ENCODE results near the gene B4GALNT4.

The B4GALNT4 gene

DNA sequence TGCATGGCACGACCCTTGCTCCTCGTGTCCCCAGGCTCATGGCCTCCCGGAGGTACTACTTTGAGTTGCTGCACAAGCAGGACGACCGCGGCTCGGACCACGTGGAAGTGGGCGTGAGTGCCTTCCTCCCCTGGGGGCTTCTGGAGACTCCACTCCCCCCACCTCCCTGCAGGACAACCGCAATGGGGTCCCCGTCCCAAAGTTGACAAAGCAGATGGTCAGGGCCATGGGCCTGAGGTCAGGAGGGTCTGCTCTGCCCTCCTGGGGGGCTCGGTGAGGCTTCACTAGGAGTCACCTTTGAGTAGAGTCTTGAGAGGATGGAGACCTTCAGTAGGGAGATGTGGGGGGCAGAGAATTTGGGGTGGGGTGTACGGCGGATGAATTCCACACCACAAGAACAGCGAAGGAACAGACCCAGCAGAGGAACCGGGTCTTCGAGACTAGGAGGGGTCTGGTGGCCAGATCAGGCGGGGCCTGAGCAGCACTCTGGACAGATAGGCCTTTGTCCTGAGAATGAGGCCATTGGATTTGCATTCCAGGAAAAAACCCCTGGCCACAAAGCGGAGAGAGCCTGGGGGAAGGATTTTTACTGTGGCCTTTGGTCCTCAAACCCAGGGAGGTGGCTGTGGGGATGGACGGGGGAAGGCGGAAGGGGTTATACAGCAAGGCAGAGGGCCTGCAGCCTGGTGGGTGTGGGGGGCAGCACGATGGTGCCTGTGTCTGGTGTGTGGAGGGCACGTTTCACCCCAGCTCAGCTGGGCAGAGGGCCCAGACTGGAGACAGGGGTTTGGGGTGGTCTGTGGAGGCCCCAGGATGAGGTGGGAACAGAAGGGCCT, 4.6 kb downstream of the B4GALNT4 start:
- no peak for DNase-seq (ENCODE audit: extremely low spot score)
- ChIA-PET POLR2A (no interaction called here), CTCF (no interaction called here)
- no peak for TF ChIP-seq CTBP1 (IDR thresholded peaks at IDR 0.05; ENCODE audit: borderline replicate concordance)
- no peak for TF ChIP-seq SP1 (IDR thresholded peaks at IDR 0.05)
- no peak for TF ChIP-seq FOXM1 (IDR thresholded peaks at IDR 0.05; ENCODE audit: borderline replicate concordance)
- no peak for TF ChIP-seq ARNT (IDR thresholded peaks at IDR 0.05)
- TF ChIP-seq, protein P1, sequence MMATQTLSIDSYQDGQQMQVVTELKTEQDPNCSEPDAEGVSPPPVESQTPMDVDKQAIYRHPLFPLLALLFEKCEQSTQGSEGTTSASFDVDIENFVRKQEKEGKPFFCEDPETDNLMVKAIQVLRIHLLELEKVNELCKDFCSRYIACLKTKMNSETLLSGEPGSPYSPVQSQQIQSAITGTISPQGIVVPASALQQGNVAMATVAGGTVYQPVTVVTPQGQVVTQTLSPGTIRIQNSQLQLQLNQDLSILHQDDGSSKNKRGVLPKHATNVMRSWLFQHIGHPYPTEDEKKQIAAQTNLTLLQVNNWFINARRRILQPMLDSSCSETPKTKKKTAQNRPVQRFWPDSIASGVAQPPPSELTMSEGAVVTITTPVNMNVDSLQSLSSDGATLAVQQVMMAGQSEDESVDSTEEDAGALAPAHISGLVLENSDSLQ (IDR thresholded peaks at IDR 0.05): no peak
- TF ChIP-seq L3MBTL2 (conservative IDR thresholded peaks at IDR 0.05): no peak
- no peak for TF ChIP-seq BHLHE40 (IDR thresholded peaks at IDR 0.05; ENCODE audit: borderline replicate concordance)
- no peak for TF ChIP-seq FOXK2 (IDR thresholded peaks at IDR 0.05)
- TF ChIP-seq HDGF (IDR thresholded peaks at IDR 0.05; ENCODE audit: borderline replicate concordance): no peak
- TF ChIP-seq FOXA1 (IDR thresholded peaks at IDR 0.05): no peak
- no peak for TF ChIP-seq ELF4 (IDR thresholded peaks at IDR 0.05)
- TF ChIP-seq LEF1 (IDR thresholded peaks at IDR 0.05; ENCODE audit: borderline replicate concordance): no peak
- TF ChIP-seq NFRKB (IDR thresholded peaks at IDR 0.05): no peak
- no peak for TF ChIP-seq ZNF384 (IDR thresholded peaks at IDR 0.05)
- TF ChIP-seq TARDBP (IDR thresholded peaks at IDR 0.05): no peak
- TF ChIP-seq SUZ12 (IDR thresholded peaks at IDR 0.05): no peak

DNA sequence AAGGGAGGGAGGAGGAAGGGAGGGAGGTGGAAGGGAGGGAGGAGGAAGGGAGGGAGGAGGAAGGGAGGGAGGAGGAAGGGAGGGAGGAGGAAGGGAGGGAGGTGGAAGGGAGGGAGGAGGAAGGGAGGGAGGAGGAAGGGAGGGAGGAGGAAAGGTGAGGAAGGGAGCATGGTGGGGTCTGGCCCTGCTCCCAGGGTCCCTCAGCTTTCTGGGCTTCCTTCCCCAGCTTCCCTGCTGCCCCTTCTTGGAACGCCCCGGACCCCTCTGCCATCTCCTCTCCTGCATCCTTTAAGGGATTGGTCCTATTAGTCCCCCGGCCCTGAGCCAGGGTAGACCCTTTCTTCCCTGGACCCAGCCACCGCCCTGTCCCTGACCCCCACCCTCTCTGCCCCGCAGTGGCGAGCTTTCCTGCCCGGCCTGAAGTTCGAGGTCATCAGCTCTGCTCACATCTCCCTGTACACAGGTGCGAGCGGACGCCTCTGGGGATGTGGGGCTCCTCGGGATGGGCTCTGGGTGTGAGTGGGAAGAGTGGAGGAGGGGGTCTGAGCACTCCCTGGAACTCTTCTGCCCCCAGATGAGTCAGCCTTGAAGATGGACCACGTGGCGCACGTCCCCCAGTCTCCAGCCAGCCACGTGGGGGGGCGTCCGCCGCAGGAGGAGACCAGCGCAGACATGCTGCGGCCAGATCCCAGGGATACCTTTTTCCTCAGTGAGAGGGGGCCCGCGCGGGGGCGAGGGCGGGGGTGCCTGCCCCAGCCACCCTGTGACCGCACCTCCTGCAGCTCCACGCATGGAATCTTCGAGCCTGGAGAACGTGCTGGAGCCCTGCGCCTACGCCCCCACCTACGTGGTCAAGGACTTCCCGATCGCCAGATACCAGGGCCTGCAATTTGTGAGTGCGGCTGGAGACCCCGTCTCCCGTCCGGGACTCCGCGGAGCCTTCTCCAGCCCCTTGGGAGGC, 6.0 kb downstream of the B4GALNT4 start:
- ChIA-PET POLR2A (no interaction called here), CTCF (no interaction called here)
- no peak for DNase-seq (ENCODE audit: extremely low spot score)
- TF ChIP-seq FOXK2 (IDR thresholded peaks at IDR 0.05) (no peak), CTBP1 (IDR thresholded peaks at IDR 0.05; ENCODE audit: borderline replicate concordance) (no peak), TARDBP (IDR thresholded peaks at IDR 0.05) (no peak), BHLHE40 (IDR thresholded peaks at IDR 0.05; ENCODE audit: borderline replicate concordance) (no peak), LEF1 (IDR thresholded peaks at IDR 0.05; ENCODE audit: borderline replicate concordance) (no peak), ARNT (IDR thresholded peaks at IDR 0.05) (no peak), HDGF (IDR thresholded peaks at IDR 0.05; ENCODE audit: borderline replicate concordance) (no peak), FOXM1 (IDR thresholded peaks at IDR 0.05; ENCODE audit: borderline replicate concordance) (no peak), SUZ12 (IDR thresholded peaks at IDR 0.05) (no peak), ZNF384 (IDR thresholded peaks at IDR 0.05) (no peak)
- TF ChIP-seq, protein P1 (IDR thresholded peaks at IDR 0.05): no peak

DNA sequence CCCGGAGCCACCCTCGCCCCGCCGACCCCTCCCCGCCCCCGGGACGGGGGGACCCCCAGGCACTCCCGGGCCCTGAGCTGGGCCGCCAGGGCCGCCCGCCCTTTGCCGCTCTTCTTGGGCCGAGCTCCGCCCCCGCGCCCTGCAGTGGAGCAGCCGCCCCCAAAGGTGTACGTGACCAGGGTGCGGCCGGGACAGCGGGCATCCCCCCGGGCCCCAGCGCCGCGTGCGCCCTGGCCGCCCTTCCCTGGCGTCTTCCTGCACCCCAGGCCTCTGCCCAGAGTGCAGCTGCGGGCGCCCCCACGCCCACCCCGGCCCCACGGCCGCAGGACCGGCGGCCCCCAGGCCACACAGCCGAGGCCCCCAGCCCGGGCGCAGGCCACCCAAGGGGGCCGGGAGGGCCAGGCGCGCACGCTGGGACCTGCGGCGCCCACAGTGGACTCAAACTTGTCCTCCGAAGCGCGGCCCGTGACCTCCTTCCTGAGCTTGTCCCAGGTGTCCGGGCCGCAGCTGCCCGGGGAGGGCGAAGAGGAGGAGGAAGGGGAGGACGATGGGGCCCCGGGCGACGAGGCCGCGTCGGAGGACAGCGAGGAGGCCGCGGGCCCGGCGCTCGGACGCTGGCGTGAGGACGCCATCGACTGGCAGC, 7.4 kb downstream of the B4GALNT4 start:
- CTCF ChIA-PET: no interaction called here
- POLR2A ChIA-PET: no interaction called here
- no peak for DNase-seq (ENCODE audit: extremely low spot score)
- TF ChIP-seq BHLHE40 (IDR thresholded peaks at IDR 0.05; ENCODE audit: borderline replicate concordance) (no peak), ARNT (IDR thresholded peaks at IDR 0.05) (no peak), HDGF (IDR thresholded peaks at IDR 0.05; ENCODE audit: borderline replicate concordance) (no peak), FOXM1 (IDR thresholded peaks at IDR 0.05; ENCODE audit: borderline replicate concordance) (no peak), LEF1 (IDR thresholded peaks at IDR 0.05; ENCODE audit: borderline replicate concordance) (no peak), SUZ12 (IDR thresholded peaks at IDR 0.05) (no peak), FOXA1 (IDR thresholded peaks at IDR 0.05) (no peak), FOXK2 (IDR thresholded peaks at IDR 0.05) (no peak), L3MBTL2 (conservative IDR thresholded peaks at IDR 0.05) (no peak), ZNF384 (IDR thresholded peaks at IDR 0.05) (no peak)

DNA sequence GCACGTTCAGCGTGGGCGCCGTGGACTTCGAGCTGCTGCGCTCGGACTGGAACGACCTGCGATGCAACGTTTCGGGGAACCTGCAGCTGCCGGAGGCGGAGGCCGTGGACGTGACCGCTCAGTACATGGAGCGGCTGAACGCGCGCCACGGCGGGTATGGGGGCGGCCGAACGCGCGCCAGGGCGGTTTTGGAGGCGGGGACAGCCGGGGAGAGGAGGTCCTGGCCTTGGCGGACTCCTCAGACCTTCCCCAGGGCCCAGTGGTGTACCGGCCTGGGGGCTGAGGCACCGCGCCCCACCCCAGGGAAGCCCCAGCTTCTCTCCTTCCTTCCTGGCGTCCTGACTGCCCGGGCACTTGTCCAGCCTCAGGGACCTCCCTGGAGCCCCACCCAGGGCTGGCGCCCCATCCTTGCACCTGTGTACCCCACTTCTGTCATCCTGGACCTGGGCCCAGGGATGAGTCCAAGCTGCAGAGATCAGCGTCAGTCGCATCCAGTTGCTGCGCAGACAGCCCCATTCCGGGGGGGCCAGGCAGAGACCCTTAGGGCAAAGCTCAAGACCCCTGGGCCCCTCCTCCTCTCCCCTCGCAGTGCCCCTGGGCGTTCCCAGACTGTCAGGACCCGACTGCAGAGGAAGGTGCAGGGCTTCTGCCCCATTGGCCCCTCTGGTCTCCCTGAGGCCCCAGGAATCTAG, 8.0 kb downstream of the B4GALNT4 start:
- TF ChIP-seq HDGF (IDR thresholded peaks at IDR 0.05; ENCODE audit: borderline replicate concordance): no peak
- TF ChIP-seq NFRKB (IDR thresholded peaks at IDR 0.05): no peak
- no peak for TF ChIP-seq SUZ12 (IDR thresholded peaks at IDR 0.05)
- DNase-seq (ENCODE audit: extremely low spot score): no peak
- POLR2A ChIA-PET: no interaction called here
- CTCF ChIA-PET: no interaction called here

DNA sequence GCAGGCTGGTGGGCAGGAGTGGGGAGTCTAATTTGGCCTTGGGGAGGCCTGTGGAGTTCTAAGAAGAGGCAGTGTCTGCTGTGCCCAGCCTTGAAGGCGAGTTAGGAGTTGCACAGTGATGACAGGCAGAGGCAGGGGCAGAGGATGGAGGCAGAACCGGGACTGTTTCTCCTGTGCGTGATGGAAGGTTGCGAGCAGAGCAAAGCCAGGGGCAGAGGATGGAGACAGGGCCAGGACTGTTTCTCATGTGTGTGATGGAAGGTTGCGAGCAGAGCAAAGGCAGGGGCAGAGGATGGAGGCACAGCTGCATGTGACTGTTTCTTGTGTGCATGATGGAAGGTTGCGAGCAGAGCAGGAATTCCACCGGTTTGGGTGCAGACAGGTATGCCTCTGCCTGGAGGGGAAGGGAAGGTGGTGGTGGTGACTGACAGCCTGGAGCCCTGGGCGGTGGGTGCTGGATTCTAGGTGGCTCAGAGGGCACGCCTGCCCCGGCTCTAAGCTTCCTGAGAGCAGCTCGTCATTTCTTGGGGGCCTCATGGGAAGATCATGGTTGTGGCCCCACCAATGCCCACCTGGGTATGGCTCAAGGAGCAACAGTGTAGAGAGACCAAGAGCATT, 8.7 kb downstream of the B4GALNT4 start:
- TF ChIP-seq HDGF (IDR thresholded peaks at IDR 0.05; ENCODE audit: borderline replicate concordance): no peak
- no peak for TF ChIP-seq ELF4 (IDR thresholded peaks at IDR 0.05)
- no peak for TF ChIP-seq SP1 (IDR thresholded peaks at IDR 0.05)
- TF ChIP-seq LEF1 (IDR thresholded peaks at IDR 0.05; ENCODE audit: borderline replicate concordance): no peak
- TF ChIP-seq FOXK2 (IDR thresholded peaks at IDR 0.05): no peak
- no peak for TF ChIP-seq FOXA1 (IDR thresholded peaks at IDR 0.05)
- TF ChIP-seq TARDBP (IDR thresholded peaks at IDR 0.05): no peak
- TF ChIP-seq ZNF384 (IDR thresholded peaks at IDR 0.05): no peak
- no peak for TF ChIP-seq NFRKB (IDR thresholded peaks at IDR 0.05)
- no peak for TF ChIP-seq SUZ12 (IDR thresholded peaks at IDR 0.05)
- no peak for TF ChIP-seq FOXM1 (IDR thresholded peaks at IDR 0.05; ENCODE audit: borderline replicate concordance)
- TF ChIP-seq L3MBTL2 (conservative IDR thresholded peaks at IDR 0.05): no peak
- TF ChIP-seq BHLHE40 (IDR thresholded peaks at IDR 0.05; ENCODE audit: borderline replicate concordance): no peak
- no peak for TF ChIP-seq ARNT (IDR thresholded peaks at IDR 0.05)
- no peak for TF ChIP-seq CTBP1 (IDR thresholded peaks at IDR 0.05; ENCODE audit: borderline replicate concordance)
- TF ChIP-seq, protein P1 (IDR thresholded peaks at IDR 0.05): no peak
- ChIA-PET POLR2A (no interaction called here), CTCF (no interaction called here)
- DNase-seq (ENCODE audit: extremely low spot score): no peak

Data from HEK293T (cell line).